GM21825 (cell line): ENCODE data around the gene SH3PXD2A.

Experiments
- ATAC-seq: cut with Tn5 transposase; IDR thresholded peaks from one replicate; pipeline ENCODE4 v1.9.1; 2021; ENCODE audit warnings: mild to moderate bottlenecking, moderate library complexity; ENCODE audit not compliant: unreplicated experiment

SH3PXD2A gene

GRCh38 chr10:103593022-103593570 lies 262.3 kb downstream of the SH3PXD2A start:
- ATAC-seq: no peak

- peak; percentile 59 for ATAC-seq
Observed at GRCh38 chr10:103592186-103593021, 263.0 kb downstream of the SH3PXD2A start.

GRCh38 chr10:103590744-103591291 lies 264.6 kb downstream of the SH3PXD2A start:
- ATAC-seq: no peak

- ATAC-seq: no peak
Observed at GRCh38 chr10:103590060-103590459, 265.3 kb downstream of the SH3PXD2A start.

- ATAC-seq: no peak
Observed at GRCh38 chr10:103589074-103589630, 266.2 kb downstream of the SH3PXD2A start.

- ATAC-seq: no peak
Observed at GRCh38 chr10:103587073-103587472, 268.3 kb downstream of the SH3PXD2A start.

GRCh38 chr10:103585011-103585405 lies 270.4 kb downstream of the SH3PXD2A start:
- ATAC-seq: no peak

GRCh38 chr10:103584216-103585010 lies 271.0 kb downstream of the SH3PXD2A start:
- ATAC-seq: peak; percentile 53

GRCh38 chr10:103583871-103584215 lies 271.5 kb downstream of the SH3PXD2A start:
- ATAC-seq: no peak

- ATAC-seq: no peak
Observed at GRCh38 chr10:103582331-103583123, 272.8 kb downstream of the SH3PXD2A start.

GRCh38 chr10:103581499-103581898 lies 273.9 kb downstream of the SH3PXD2A start:
- ATAC-seq: no peak

GRCh38 chr10:103580430-103580829 lies 274.9 kb downstream of the SH3PXD2A start:
- ATAC-seq: no peak

- no peak for ATAC-seq
Observed at GRCh38 chr10:103580011-103580410, 275.4 kb downstream of the SH3PXD2A start.

- ATAC-seq: peak; percentile 69
Observed at GRCh38 chr10:103578782-103579382, 276.5 kb downstream of the SH3PXD2A start.

GRCh38 chr10:103576862-103577261 lies 278.5 kb downstream of the SH3PXD2A start:
- ATAC-seq: no peak

- ATAC-seq: no peak
Observed at GRCh38 chr10:103576076-103576471, 279.3 kb downstream of the SH3PXD2A start.

GRCh38 chr10:103575416-103576075 lies 279.8 kb downstream of the SH3PXD2A start:
- ATAC-seq: no peak

GRCh38 chr10:103574097-103575061 lies 281.0 kb downstream of the SH3PXD2A start:
- ATAC-seq: no peak

- ATAC-seq: no peak
Observed at GRCh38 chr10:103573205-103573487, 282.2 kb downstream of the SH3PXD2A start.
